IPS DF 4.7 (cell line): ENCODE results near the gene PACRG.

Experiments used
- DNase-seq: peaks from one replicate; pipeline ENCODE4 v3.0.0-alpha.2; 2013; ENCODE audit warnings: low spot score; ENCODE audit errors: extremely low read depth

Gene PACRG

GRCh38 chr6:162777091-162777490 lies 49.3 kb downstream of the PACRG start:
- no peak for DNase-seq

- no peak for DNase-seq
Measured at GRCh38 chr6:162778603-162779002, 50.8 kb downstream of the PACRG start.

- DNase-seq = no peak
Measured at GRCh38 chr6:162785632-162786242, 58.0 kb downstream of the PACRG start.

GRCh38 chr6:162798546-162799266 lies 70.9 kb downstream of the PACRG start:
- no peak for DNase-seq

- DNase-seq = no peak
Measured at GRCh38 chr6:162814426-162814973, 86.7 kb downstream of the PACRG start.

- DNase-seq = no peak
Measured at GRCh38 chr6:162817196-162817595, 89.4 kb downstream of the PACRG start.

GRCh38 chr6:162819284-162819683 lies 91.5 kb downstream of the PACRG start:
- DNase-seq = no peak

GRCh38 chr6:162821102-162821501 lies 93.3 kb downstream of the PACRG start:
- DNase-seq = no peak

- no peak for DNase-seq
Measured at GRCh38 chr6:162825597-162825996, 97.8 kb downstream of the PACRG start.

GRCh38 chr6:162829013-162829742 lies 101.4 kb downstream of the PACRG start:
- DNase-seq = no peak

- no peak for DNase-seq
Measured at GRCh38 chr6:162833776-162834175, 106.0 kb downstream of the PACRG start.

GRCh38 chr6:162845972-162846371 lies 118.2 kb downstream of the PACRG start:
- no peak for DNase-seq

- DNase-seq = no peak
Measured at GRCh38 chr6:162846723-162847122, 118.9 kb downstream of the PACRG start.

GRCh38 chr6:162849269-162849668 lies 121.5 kb downstream of the PACRG start:
- DNase-seq = no peak

- DNase-seq = no peak
Measured at GRCh38 chr6:162852192-162852591, 124.4 kb downstream of the PACRG start.

GRCh38 chr6:162852840-162853577 lies 125.2 kb downstream of the PACRG start:
- DNase-seq = no peak

GRCh38 chr6:162854228-162854627 lies 126.5 kb downstream of the PACRG start:
- no peak for DNase-seq

GRCh38 chr6:162854734-162855191 lies 127.0 kb downstream of the PACRG start:
- DNase-seq = no peak

GRCh38 chr6:162856885-162857284 lies 129.1 kb downstream of the PACRG start:
- DNase-seq = peak; percentile 88

- no peak for DNase-seq
Measured at GRCh38 chr6:162857326-162857725, 129.6 kb downstream of the PACRG start.

- no peak for DNase-seq
Measured at GRCh38 chr6:162862462-162862861, 134.7 kb downstream of the PACRG start.
